T-cell (primary cell): ENCODE data around the gene MAP2K5. TPM values are rescaled to one million over a fixed set of nuclear protein-coding genes. Genes with fewer than 3 reads are reported as not detected.

Source experiments
- ATAC-seq, 4 experiments: fragments of 200-7000 bp in 3 of 4; fragments of 150-1000 bp in 1 of 4; cut with Tn5 transposase; replicated peaks in 1 of 4; 1 replicate in 3 of 4; 2 replicates in 1 of 4; pipeline ENCODE4 v1.10.0; 2021; ENCODE audit warnings: moderate library complexity in 3 of 4, mild to moderate bottlenecking in 2 of 4, moderate number of reproducible peaks in 1 of 4
- CTCF ChIA-PET, 2 donors: fragments of 300-600 bp; sonication (Branson Sonifier 250); formaldehyde crosslinking; loops; one replicate each; lab custom pipeline; 2022; ENCODE audit warnings: antibody characterized with exemption in 2 of 2; lab: Charles Lee
- POLR2A ChIA-PET, 2 donors: fragments of 300-600 bp; sonication (Branson Sonifier 250); formaldehyde crosslinking; loops; one replicate each; lab custom pipeline; 2022; ENCODE audit warnings: antibody characterized with exemption in 2 of 2; lab: Charles Lee
- DNase-seq, 35 experiments: peaks; one replicate each; pipeline versions ENCODE4 v3.0.0 to v3.0.0-alpha.2; 2013 to 2023
- H3K27ac ChIP-seq: one replicate; pipeline ENCODE4 v1.5.1; 2013; ENCODE audit warnings: low read length
- H3K27me3 ChIP-seq, 2 experiments: replicated peaks in 1 of 2; 1 replicate in 1 of 2; 2 replicates in 1 of 2; pipeline versions ENCODE4 v1.6.1 to v1.7.0; 2013; ENCODE audit warnings: low read length in 1 of 2, mixed read lengths in 1 of 2; ENCODE audit not compliant: control insufficient read depth in 2 of 2, insufficient read depth in 2 of 2; ENCODE audit errors: extremely low read depth in 1 of 2
- H3K36me3 ChIP-seq, 2 donors: 1 replicate in 1 of 2; 2 replicates in 1 of 2; pipeline versions ENCODE4 v1.6.1 to v1.7.0; 2013; ENCODE audit warnings: low read length in 1 of 2; ENCODE audit not compliant: control insufficient read depth in 2 of 2, insufficient read depth in 1 of 2; ENCODE audit errors: extremely low read depth in 1 of 2
- H3K4me1 ChIP-seq, 2 experiments: 1 replicate in 1 of 2; 2 replicates in 1 of 2; pipeline versions ENCODE4 v1.6.1 to v1.7.0; 2013; ENCODE audit warnings: low read length in 2 of 2, mixed read lengths in 1 of 2; ENCODE audit not compliant: insufficient read depth in 2 of 2, control insufficient read depth in 1 of 2; ENCODE audit errors: extremely low read depth in 1 of 2
- H3K4me3 ChIP-seq, 2 donors: 1 replicate in 1 of 2; 2 replicates in 1 of 2; pipeline versions ENCODE4 v1.5.1 to v1.7.0; 2013; ENCODE audit warnings: mild to moderate bottlenecking in 2 of 2, low read length in 1 of 2, moderate library complexity in 1 of 2; ENCODE audit not compliant: control insufficient read depth in 1 of 2; ENCODE audit errors: extremely low read depth in 1 of 2
- H3K9me3 ChIP-seq: 2 replicates; pipeline ENCODE4 v1.7.0; 2013
- H3K27ac Mint-ChIP-seq, 2 donors: one replicate each; pipeline ENCODE4 v1.8.0; 2020 to 2021; ENCODE audit warnings: mild to moderate bottlenecking in 2 of 2, mixed read lengths in 2 of 2
- H3K27me3 Mint-ChIP-seq, 2 donors: one replicate each; pipeline ENCODE4 v1.8.0; 2021 to 2022; ENCODE audit warnings: mixed read lengths in 2 of 2
- H3K36me3 Mint-ChIP-seq: one replicate; pipeline ENCODE4 v1.8.0; 2021; ENCODE audit warnings: mixed read lengths
- H3K4me1 Mint-ChIP-seq, 3 donors: one replicate each; pipeline ENCODE4 v1.8.0; 2020 to 2022; ENCODE audit warnings: mixed read lengths in 3 of 3, mild to moderate bottlenecking in 1 of 3
- H3K4me3 Mint-ChIP-seq, 3 donors: one replicate each; pipeline ENCODE4 v1.8.0; 2020 to 2022; ENCODE audit warnings: mild to moderate bottlenecking in 3 of 3, mixed read lengths in 3 of 3, moderate library complexity in 3 of 3
- H3K9me3 Mint-ChIP-seq, 3 donors: one replicate each; pipeline ENCODE4 v1.8.0; 2020 to 2022; ENCODE audit warnings: mixed read lengths in 3 of 3
- WGBS: methylation state at CpG from one replicate; pipeline ENCODE4 v1.1.5; 2013; ENCODE audit warnings: missing lambda C conversion rate; ENCODE audit not compliant: insufficient coverage; 5-methylcytosine and 5-hydroxymethylcytosine counted together
- total RNA-seq, 35 experiments: library from RNA in 6 of 35; stranded (reverse) in 6 of 35; fragments of 120-200 nt in 1 of 35; gene quantifications; one replicate each; pipeline versions ENCODE4 v1.2.1 to v1.2.4 and lab custom pipeline; 2013 to 2026

Gene MAP2K5
- total RNA-seq, 5 donors from 2014 or later (not counting 1 experiment from before 2014, with no cell fraction given), result 24.5 to 35.5 (median 28.5) TPM

DNA sequence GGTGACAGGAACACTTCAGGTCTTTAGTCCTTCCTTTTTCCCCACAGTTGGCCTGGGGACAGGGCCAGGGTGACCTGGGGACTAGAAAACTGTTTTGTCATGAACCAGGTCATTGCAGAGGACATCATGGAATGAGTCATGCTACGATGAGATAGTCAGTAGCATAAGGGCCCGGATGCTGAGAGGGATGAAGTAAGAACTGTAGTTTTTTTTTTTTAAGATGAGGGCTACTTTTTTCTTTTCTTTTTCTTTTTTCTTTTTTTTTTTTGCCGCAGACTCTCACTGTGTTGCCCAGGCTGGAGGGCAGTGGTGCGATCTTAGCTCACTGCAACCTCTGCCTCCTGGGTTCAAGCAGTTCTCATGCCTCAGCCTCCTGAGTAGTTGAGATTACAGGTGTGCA, 8.0 kb downstream of the MAP2K5 start:
- Histone ChIP-seq H3K27me3 (no peaks in the 10 kb centered on the region), H3K4me3 (no peak overlapping the region), H3K9me3 (no peaks in the 10 kb centered on the region), H3K36me3 (peaks cover 7 to 21% of the 10 kb centered on the region in 2 donors), H3K4me1 (peaks cover 3 to 5% of the 10 kb centered on the region in 2 experiments), H3K27ac (no peak overlapping the region)
- no peak overlapping the region for H3K27ac Mint-ChIP-seq
- no peaks in the 10 kb centered on the region for H3K27me3 Mint-ChIP-seq
- H3K4me3 Mint-ChIP-seq, result no peak overlapping the region
- H3K4me1 Mint-ChIP-seq, result peaks cover 30 to 36% (median 34%) of the 10 kb centered on the region in 3 donors
- DNase-seq (no peak), ATAC-seq (no peak)
- CTCF ChIA-PET, result no interaction called here
- H3K9me3 Mint-ChIP-seq, result no peaks in the 10 kb centered on the region
- H3K36me3 Mint-ChIP-seq, result peaks cover 43% of the 10 kb centered on the region
- WGBS, result 100% methylated on average over 1 of the region's 4 CpGs
- POLR2A ChIA-PET, result interaction anchor here in 1 of 2 donors (0.5 to 0.7 kb wide), 2 partner anchors 20 to 93 kb away, joined by 4 read pairs; no protein-coding TSS in a partner anchor

DNA sequence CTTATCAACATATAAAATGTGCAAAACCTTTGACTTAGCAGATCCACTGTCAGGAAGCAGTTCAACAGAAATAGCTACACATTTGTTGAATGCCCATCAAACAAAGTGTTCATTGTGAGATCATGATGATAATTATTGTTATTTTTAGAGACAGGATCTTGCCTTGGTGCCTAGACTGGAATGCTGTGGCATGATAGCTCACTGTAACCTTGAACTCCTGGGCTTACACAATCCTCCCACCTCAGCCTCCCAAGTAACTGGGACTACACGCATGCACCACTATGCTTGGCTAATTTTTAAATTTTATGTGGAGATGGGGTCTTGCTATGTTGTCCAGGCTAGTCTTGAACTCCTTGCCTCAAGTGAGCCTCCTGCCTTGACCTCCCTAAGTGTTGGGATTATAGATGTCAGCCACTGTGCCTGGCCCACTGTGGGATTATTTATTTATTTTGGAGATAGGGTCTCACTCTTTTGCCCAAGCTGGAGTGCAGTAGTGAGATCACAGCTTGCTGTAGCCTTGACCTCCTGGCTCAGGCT, 8.8 kb downstream of the MAP2K5 start:
- CTCF ChIA-PET, result interaction anchor here in 1 of 2 donors (0.5 kb wide), 1 partner anchor 272 kb away, joined by 3 read pairs; no protein-coding TSS in a partner anchor
- peaks cover 42% of the 10 kb centered on the region for H3K36me3 Mint-ChIP-seq
- H3K9me3 ChIP-seq, result no peaks in the 10 kb centered on the region
- POLR2A ChIA-PET, result interaction anchor here (0.5 to 0.7 kb wide), 3 partner anchors 21 to 94 kb away, joined by 4 read pairs; no protein-coding TSS in a partner anchor
- no peak for ATAC-seq
- no CpG with 5 or more reads among the region's 1 CpG for WGBS
- no peaks in the 10 kb centered on the region for H3K9me3 Mint-ChIP-seq
- peaks cover 26 to 33% (median 28%) of the 10 kb centered on the region in 3 donors for H3K4me1 Mint-ChIP-seq
- no peaks in the 10 kb centered on the region for H3K27me3 ChIP-seq
- peaks cover 3 to 5% of the 10 kb centered on the region in 2 experiments for H3K4me1 ChIP-seq
- no peaks in the 10 kb centered on the region for H3K27me3 Mint-ChIP-seq
- peaks cover 7 to 17% of the 10 kb centered on the region in 2 donors for H3K36me3 ChIP-seq
- no peak overlapping the region for H3K4me3 Mint-ChIP-seq
- H3K27ac Mint-ChIP-seq, result no peak overlapping the region
- no peak for DNase-seq
- no peak overlapping the region for H3K4me3 ChIP-seq
- no peak overlapping the region for H3K27ac ChIP-seq

DNA sequence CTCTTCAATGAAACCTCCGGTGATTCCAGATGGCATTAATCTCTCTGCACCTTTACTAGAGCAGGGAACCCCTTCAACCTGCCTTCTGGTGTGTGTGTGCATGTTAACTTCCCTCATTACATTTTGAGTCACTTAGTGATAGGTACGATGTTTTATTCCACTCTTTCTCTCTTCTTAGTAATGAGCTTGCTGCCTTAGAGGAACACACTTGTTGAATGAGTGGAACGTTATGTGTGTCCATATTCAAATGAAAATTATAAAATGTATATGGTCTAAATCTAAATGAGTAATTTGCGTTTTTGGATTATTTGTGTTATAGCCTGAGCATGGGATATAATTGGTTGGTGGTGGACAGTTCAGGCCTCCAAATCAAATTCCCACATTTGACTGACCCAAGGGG, 12.1 kb downstream of the MAP2K5 start:
- Mint-ChIP-seq H3K9me3 (peaks cover 0 to 6% (median 5%) of the 10 kb centered on the region in 3 donors), H3K27me3 (no peaks in the 10 kb centered on the region), H3K36me3 (peaks cover 57% of the 10 kb centered on the region), H3K4me3 (no peak overlapping the region), H3K4me1 (peaks cover 6 to 19% (median 14%) of the 10 kb centered on the region in 3 donors), H3K27ac (no peak overlapping the region)
- ATAC-seq, result no peak
- POLR2A ChIA-PET, result no interaction called here
- H3K27me3 ChIP-seq, result no peaks in the 10 kb centered on the region
- H3K9me3 ChIP-seq, result no peaks in the 10 kb centered on the region
- no peaks in the 10 kb centered on the region for H3K4me1 ChIP-seq
- 100% methylated on average over 1 of the region's 4 CpGs for WGBS
- DNase-seq, result no peak
- H3K27ac ChIP-seq, result no peak overlapping the region
- H3K36me3 ChIP-seq, result peaks cover 10 to 22% of the 10 kb centered on the region in 2 donors
- CTCF ChIA-PET, result no interaction called here
- H3K4me3 ChIP-seq, result no peak overlapping the region

DNA sequence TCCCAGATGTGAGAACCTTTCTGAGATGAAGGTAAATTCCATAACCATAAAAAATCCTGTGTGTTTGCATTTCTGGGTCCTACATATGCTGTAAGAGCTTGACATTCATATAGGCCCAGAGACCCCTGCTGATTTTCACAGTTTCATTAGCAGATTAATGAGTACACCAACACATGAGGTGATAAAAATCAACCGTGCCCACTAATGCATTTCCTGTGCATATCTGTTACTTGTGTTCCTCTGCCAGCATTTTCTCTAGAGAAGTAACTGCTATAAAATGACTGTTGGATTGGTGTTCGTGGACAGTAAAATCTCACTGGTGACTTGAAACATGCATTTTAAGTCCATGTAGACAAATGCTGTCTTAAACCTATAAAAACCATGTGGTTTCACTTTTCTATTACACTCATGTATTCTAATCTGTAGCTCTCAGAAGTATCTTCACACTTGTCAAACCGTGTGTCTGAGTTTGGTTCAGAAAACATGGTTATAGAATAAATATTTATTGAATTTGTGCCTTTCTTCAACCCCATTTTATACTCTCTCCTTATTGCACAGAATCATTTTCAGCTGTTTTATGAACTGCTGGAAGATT, 14.6 kb downstream of the MAP2K5 start:
- Histone ChIP-seq H3K4me3 (no peak overlapping the region), H3K9me3 (no peaks in the 10 kb centered on the region), H3K27me3 (no peaks in the 10 kb centered on the region), H3K36me3 (peaks cover 10 to 19% of the 10 kb centered on the region in 2 donors), H3K27ac (no peak overlapping the region), H3K4me1 (no peaks in the 10 kb centered on the region)
- no CpG with 5 or more reads among the region's 3 CpGs for WGBS
- Mint-ChIP-seq H3K4me1 (peaks cover 6 to 26% (median 20%) of the 10 kb centered on the region in 3 donors), H3K4me3 (no peak overlapping the region), H3K36me3 (peaks cover 57% of the 10 kb centered on the region), H3K9me3 (peaks cover 0 to 6% (median 5%) of the 10 kb centered on the region in 3 donors), H3K27ac (no peak overlapping the region), H3K27me3 (no peaks in the 10 kb centered on the region)
- POLR2A ChIA-PET, result interaction anchor here in 1 of 2 donors (0.6 kb wide), 1 partner anchor 226 kb away, joined by 3 read pairs; no protein-coding TSS in a partner anchor
- no peak for DNase-seq
- CTCF ChIA-PET, result no interaction called here
- no peak for ATAC-seq

DNA sequence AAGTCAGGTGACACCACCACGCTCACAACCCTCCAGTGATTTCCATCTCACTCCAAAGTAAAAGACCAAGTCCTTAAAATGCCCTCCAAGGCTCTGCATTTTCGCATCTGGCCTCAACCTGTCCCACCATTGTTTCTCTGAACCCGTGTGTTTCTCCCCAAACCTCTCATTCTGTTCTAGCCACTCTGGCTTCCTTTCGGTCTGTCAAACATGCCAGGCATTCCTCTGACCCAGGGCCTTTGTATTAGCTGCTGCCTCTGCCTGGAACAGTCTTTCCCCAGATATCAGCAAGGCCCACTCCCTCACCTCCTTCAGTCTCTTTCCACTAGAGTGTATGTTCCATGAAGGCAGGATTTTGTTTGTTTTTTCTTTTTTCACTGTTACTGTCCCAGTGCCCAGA, 16.0 kb downstream of the MAP2K5 start:
- Histone ChIP-seq H3K4me1 (no peaks in the 10 kb centered on the region), H3K27ac (no peak overlapping the region), H3K4me3 (no peak overlapping the region), H3K9me3 (no peaks in the 10 kb centered on the region), H3K27me3 (no peaks in the 10 kb centered on the region), H3K36me3 (peaks cover 10 to 16% of the 10 kb centered on the region in 2 donors)
- Mint-ChIP-seq H3K4me1 (peaks cover 12 to 28% (median 24%) of the 10 kb centered on the region in 3 donors), H3K27ac (no peak overlapping the region), H3K27me3 (no peaks in the 10 kb centered on the region), H3K9me3 (peaks cover 0 to 6% (median 5%) of the 10 kb centered on the region in 3 donors), H3K36me3 (peaks cover 57% of the 10 kb centered on the region), H3K4me3 (no peak overlapping the region)
- ChIA-PET CTCF (no interaction called here), POLR2A (interaction anchor here in 1 of 2 donors (0.6 kb wide), 1 partner anchor 32 kb away, joined by 3 read pairs; no protein-coding TSS in a partner anchor)
- WGBS, result 100% methylated on average over 4 of the region's 4 CpGs
- ATAC-seq (no peak), DNase-seq (no peak)

DNA sequence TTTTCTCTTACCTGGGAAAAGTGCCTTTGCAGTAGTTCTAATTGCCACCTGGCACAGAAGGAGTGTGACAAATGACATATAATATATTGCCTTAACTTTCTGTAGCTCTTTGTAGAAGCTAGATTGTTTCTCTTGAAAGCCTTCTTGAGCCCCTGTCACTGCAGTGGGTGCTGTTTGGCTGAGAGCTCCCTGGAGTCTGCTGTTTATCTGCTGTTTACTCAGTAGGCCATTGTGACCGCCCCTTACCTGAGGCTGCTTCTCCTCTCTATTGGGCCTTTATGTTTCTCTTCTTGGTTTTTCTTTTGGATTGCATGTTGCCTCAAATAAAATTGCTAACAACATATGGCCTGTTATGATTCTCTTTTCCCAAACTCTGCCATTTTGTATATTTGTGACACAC, 16.7 kb downstream of the MAP2K5 start:
- ChIA-PET CTCF (interaction anchor here in 1 of 2 donors (1.4 kb wide), 1 partner anchor 277 kb away, joined by 3 read pairs; no protein-coding TSS in a partner anchor), POLR2A (interaction anchor here in 1 of 2 donors (0.6 kb wide), 1 partner anchor 33 kb away, joined by 3 read pairs; no protein-coding TSS in a partner anchor)

More for the DNA sequence above, 16.7 kb downstream of the MAP2K5 start:
- ATAC-seq (no peak), DNase-seq (no peak)
- Mint-ChIP-seq H3K27me3 (no peaks in the 10 kb centered on the region), H3K36me3 (peaks cover 63% of the 10 kb centered on the region), H3K27ac (no peak overlapping the region), H3K9me3 (peaks cover 0 to 6% (median 5%) of the 10 kb centered on the region in 3 donors), H3K4me1 (peaks cover 19 to 34% (median 31%) of the 10 kb centered on the region in 3 donors), H3K4me3 (no peak overlapping the region)
- H3K4me1 ChIP-seq, result no peaks in the 10 kb centered on the region
- H3K4me3 ChIP-seq, result no peak overlapping the region
- 100% methylated on average over 1 of the region's 1 CpG for WGBS
- H3K36me3 ChIP-seq, result peaks cover 10 to 16% of the 10 kb centered on the region in 2 donors
- H3K27ac ChIP-seq, result no peak overlapping the region
- H3K27me3 ChIP-seq, result no peaks in the 10 kb centered on the region
- H3K9me3 ChIP-seq, result no peaks in the 10 kb centered on the region
